ENCODE data around the gene CLNK.

Gene CLNK

GRCh38 chr4:10715135-10715534 is 30.6 kb upstream of the CLNK start:
- CTCF ChIA-PET, result no interaction called here
- Mint-ChIP-seq H3K4me3 (no peak overlapping the region), H3K4me1 (no peaks in the 10 kb centered on the region), H3K27ac (no peak overlapping the region), H3K27me3 (no peaks in the 10 kb centered on the region), H3K9me3 (peaks cover 4% of the 10 kb centered on the region), H3K36me3 (no peaks in the 10 kb centered on the region)
- no peak for DNase-seq

- H3K4me3 Mint-ChIP-seq, result no peak overlapping the region
- DNase-seq, result no peak
- no peaks in the 10 kb centered on the region for H3K4me1 Mint-ChIP-seq
- peaks cover 4% of the 10 kb centered on the region for H3K9me3 Mint-ChIP-seq
- CTCF ChIA-PET, result no interaction called here
- no peaks in the 10 kb centered on the region for H3K36me3 Mint-ChIP-seq
- no peaks in the 10 kb centered on the region for H3K27me3 Mint-ChIP-seq
- H3K27ac Mint-ChIP-seq, result no peak overlapping the region
Measured at GRCh38 chr4:10713591-10713990, 29.0 kb upstream of the CLNK start.

GRCh38 chr4:10706236-10706635 is 21.7 kb upstream of the CLNK start:
- DNase-seq, result no peak
- CTCF ChIA-PET, result no interaction called here
- Mint-ChIP-seq H3K9me3 (no peaks in the 10 kb centered on the region), H3K27me3 (no peaks in the 10 kb centered on the region), H3K4me1 (no peaks in the 10 kb centered on the region), H3K4me3 (no peak overlapping the region), H3K36me3 (no peaks in the 10 kb centered on the region), H3K27ac (no peak overlapping the region)

GRCh38 chr4:10704430-10704810 is 19.9 kb upstream of the CLNK start:
- no peaks in the 10 kb centered on the region for H3K9me3 Mint-ChIP-seq
- no peaks in the 10 kb centered on the region for H3K27me3 Mint-ChIP-seq
- H3K4me1 Mint-ChIP-seq, result no peaks in the 10 kb centered on the region
- no peak overlapping the region for H3K4me3 Mint-ChIP-seq
- DNase-seq, result no peak
- H3K27ac Mint-ChIP-seq, result no peak overlapping the region
- H3K36me3 Mint-ChIP-seq, result no peaks in the 10 kb centered on the region
- CTCF ChIA-PET, result no interaction called here

GRCh38 chr4:10703766-10704429 is 19.3 kb upstream of the CLNK start:
- Mint-ChIP-seq H3K27me3 (no peaks in the 10 kb centered on the region), H3K4me3 (no peak overlapping the region), H3K9me3 (no peaks in the 10 kb centered on the region), H3K4me1 (no peaks in the 10 kb centered on the region), H3K27ac (no peak overlapping the region), H3K36me3 (no peaks in the 10 kb centered on the region)
- DNase-seq, result no peak
- CTCF ChIA-PET, result no interaction called here

GRCh38 chr4:10703156-10703555 is 18.6 kb upstream of the CLNK start:
- CTCF ChIA-PET, result no interaction called here
- no peak overlapping the region for H3K27ac Mint-ChIP-seq

GRCh38 chr4:10701702-10702460 is 17.3 kb upstream of the CLNK start:
- CTCF ChIA-PET, result no interaction called here
- Mint-ChIP-seq H3K4me1 (no peaks in the 10 kb centered on the region), H3K36me3 (no peaks in the 10 kb centered on the region), H3K9me3 (no peaks in the 10 kb centered on the region), H3K27me3 (no peaks in the 10 kb centered on the region), H3K27ac (no peak overlapping the region), H3K4me3 (no peak overlapping the region)
- no peak for DNase-seq

More at GRCh38 chr4:10703156-10703555, 18.6 kb upstream of the CLNK start:
- H3K4me3 Mint-ChIP-seq, result no peak overlapping the region
- no peaks in the 10 kb centered on the region for H3K36me3 Mint-ChIP-seq
- DNase-seq, result no peak
- H3K27me3 Mint-ChIP-seq, result no peaks in the 10 kb centered on the region
- H3K9me3 Mint-ChIP-seq, result no peaks in the 10 kb centered on the region
- no peaks in the 10 kb centered on the region for H3K4me1 Mint-ChIP-seq

- Mint-ChIP-seq H3K9me3 (no peaks in the 10 kb centered on the region), H3K27me3 (no peaks in the 10 kb centered on the region), H3K4me3 (no peak overlapping the region), H3K27ac (no peak overlapping the region), H3K36me3 (no peaks in the 10 kb centered on the region), H3K4me1 (no peaks in the 10 kb centered on the region)
- CTCF ChIA-PET, result no interaction called here
- no peak for DNase-seq
Measured at GRCh38 chr4:10701161-10701560, 16.6 kb upstream of the CLNK start.

GRCh38 chr4:10698172-10698571 is 13.6 kb upstream of the CLNK start:
- CTCF ChIA-PET, result no interaction called here
- no peak for DNase-seq

GRCh38 chr4:10697086-10697485 is 12.5 kb upstream of the CLNK start:
- H3K9me3 Mint-ChIP-seq, result no peaks in the 10 kb centered on the region
- DNase-seq, result no peak
- H3K4me3 Mint-ChIP-seq, result no peak overlapping the region
- H3K27me3 Mint-ChIP-seq, result peaks cover 3% of the 10 kb centered on the region
- no peak overlapping the region for H3K27ac Mint-ChIP-seq
- H3K36me3 Mint-ChIP-seq, result no peaks in the 10 kb centered on the region
- no peaks in the 10 kb centered on the region for H3K4me1 Mint-ChIP-seq
- CTCF ChIA-PET, result no interaction called here

More at GRCh38 chr4:10698172-10698571, 13.6 kb upstream of the CLNK start:
- Mint-ChIP-seq H3K27ac (no peak overlapping the region), H3K36me3 (no peaks in the 10 kb centered on the region), H3K4me1 (no peaks in the 10 kb centered on the region), H3K4me3 (no peak overlapping the region), H3K27me3 (peaks cover 3% of the 10 kb centered on the region), H3K9me3 (no peaks in the 10 kb centered on the region)

- peaks cover 3% of the 10 kb centered on the region for H3K27me3 Mint-ChIP-seq
- no peaks in the 10 kb centered on the region for H3K36me3 Mint-ChIP-seq
- H3K4me3 Mint-ChIP-seq, result no peak overlapping the region
- CTCF ChIA-PET, result interaction anchor here (0.7 kb wide), 1 partner anchor 49 kb away, joined by 3 read pairs; no protein-coding TSS in a partner anchor
- H3K4me1 Mint-ChIP-seq, result no peaks in the 10 kb centered on the region
- H3K27ac Mint-ChIP-seq, result no peak overlapping the region
- no peaks in the 10 kb centered on the region for H3K9me3 Mint-ChIP-seq
- DNase-seq, result no peak
Measured at GRCh38 chr4:10696253-10696652, 11.7 kb upstream of the CLNK start.

- H3K9me3 Mint-ChIP-seq, result no peaks in the 10 kb centered on the region
- H3K27ac Mint-ChIP-seq, result no peak overlapping the region
- CTCF ChIA-PET, result no interaction called here
- H3K36me3 Mint-ChIP-seq, result no peaks in the 10 kb centered on the region
- H3K4me3 Mint-ChIP-seq, result no peak overlapping the region
- H3K27me3 Mint-ChIP-seq, result peaks cover 3% of the 10 kb centered on the region
- DNase-seq, result no peak
- no peaks in the 10 kb centered on the region for H3K4me1 Mint-ChIP-seq
Measured at GRCh38 chr4:10694828-10695209, 10.3 kb upstream of the CLNK start.

GRCh38 chr4:10694151-10694827 is 9.7 kb upstream of the CLNK start:
- DNase-seq, result no peak
- no peaks in the 10 kb centered on the region for H3K4me1 Mint-ChIP-seq
- H3K27ac Mint-ChIP-seq, result no peak overlapping the region
- no peaks in the 10 kb centered on the region for H3K36me3 Mint-ChIP-seq
- CTCF ChIA-PET, result no interaction called here
- no peaks in the 10 kb centered on the region for H3K9me3 Mint-ChIP-seq
- H3K27me3 Mint-ChIP-seq, result peaks cover 3% of the 10 kb centered on the region
- H3K4me3 Mint-ChIP-seq, result no peak overlapping the region

- Mint-ChIP-seq H3K36me3 (no peaks in the 10 kb centered on the region), H3K4me1 (no peaks in the 10 kb centered on the region), H3K27me3 (peaks cover 3% of the 10 kb centered on the region), H3K4me3 (no peak overlapping the region), H3K9me3 (no peaks in the 10 kb centered on the region), H3K27ac (no peak overlapping the region)
- no peak for DNase-seq
- CTCF ChIA-PET, result no interaction called here
Measured at GRCh38 chr4:10691651-10692050, 7.1 kb upstream of the CLNK start.

Data from activated naive CD4-positive, alpha-beta T cell treated with anti-CD3 and anti-CD28 coated beads, Interleukin-2, amount 10 ng/mL, durations not matched to agents 7 days and 5 days (primary cell).